ENCODE data around the gene GGN.
"Not testable (repeated sequence)": the region's sequence is repeated elsewhere in the genome, so short reads cannot be mapped to it uniquely, and the experiment has no call there.

The GGN gene

DNA sequence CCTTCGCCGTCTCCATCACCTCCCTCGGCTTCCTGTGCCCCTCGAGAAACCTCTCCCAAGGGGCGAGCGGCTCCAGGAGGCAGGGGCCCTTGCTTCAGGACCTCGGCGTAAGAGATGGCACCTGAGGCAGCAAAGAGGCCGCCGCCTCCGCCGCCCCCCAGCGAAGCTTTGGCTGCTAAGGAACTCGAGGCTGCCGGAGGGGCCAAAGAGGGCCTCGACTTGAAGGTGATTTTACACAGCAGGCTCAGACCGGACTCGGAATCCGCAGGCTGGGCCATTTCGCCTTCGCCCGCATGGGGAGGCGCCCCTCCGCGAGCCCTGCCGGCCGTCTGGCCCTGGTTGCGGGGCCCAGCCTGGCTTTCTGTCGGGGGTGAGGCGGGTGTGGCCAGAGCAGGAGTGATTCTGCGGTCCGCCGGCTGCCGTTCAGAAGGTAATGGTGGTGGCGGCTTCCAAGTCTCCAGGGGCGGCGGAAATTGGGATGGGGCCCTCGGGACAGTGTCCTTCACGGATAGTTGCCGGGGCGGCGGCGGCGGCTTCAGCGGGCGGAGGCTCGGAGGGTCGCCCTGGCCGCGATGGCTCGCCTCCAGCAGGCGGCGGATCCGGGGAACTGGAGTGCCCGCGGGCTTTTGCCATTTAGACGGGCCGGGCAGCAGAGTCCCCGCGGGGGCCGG is 1.4 kb downstream of the GGN start:
- no peak for DNase-seq

DNA sequence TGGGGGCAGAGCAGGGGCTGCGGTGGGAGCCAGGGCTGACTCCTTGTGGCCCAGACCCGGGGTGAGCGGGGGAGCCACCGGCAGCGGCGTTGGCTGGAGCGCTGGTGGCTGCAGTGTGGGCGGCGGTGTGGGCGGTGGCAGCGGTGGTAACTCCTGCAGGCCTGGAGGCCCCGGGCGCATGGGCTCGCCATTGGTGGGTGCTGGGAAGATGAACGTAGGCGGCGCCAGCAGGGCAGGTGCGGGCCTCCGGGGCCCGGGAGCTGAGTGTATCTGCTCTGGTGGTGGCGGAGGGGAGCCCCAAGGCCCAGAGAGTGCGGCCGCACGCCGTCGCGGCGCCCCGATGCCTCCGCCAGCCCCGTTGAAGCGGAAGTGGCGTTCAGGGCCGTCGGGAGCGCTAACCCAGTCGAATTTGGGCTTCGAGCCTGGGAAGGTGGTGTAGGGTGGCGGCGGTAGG is 2.0 kb downstream of the GGN start:
- DNase-seq = no peak

DNA sequence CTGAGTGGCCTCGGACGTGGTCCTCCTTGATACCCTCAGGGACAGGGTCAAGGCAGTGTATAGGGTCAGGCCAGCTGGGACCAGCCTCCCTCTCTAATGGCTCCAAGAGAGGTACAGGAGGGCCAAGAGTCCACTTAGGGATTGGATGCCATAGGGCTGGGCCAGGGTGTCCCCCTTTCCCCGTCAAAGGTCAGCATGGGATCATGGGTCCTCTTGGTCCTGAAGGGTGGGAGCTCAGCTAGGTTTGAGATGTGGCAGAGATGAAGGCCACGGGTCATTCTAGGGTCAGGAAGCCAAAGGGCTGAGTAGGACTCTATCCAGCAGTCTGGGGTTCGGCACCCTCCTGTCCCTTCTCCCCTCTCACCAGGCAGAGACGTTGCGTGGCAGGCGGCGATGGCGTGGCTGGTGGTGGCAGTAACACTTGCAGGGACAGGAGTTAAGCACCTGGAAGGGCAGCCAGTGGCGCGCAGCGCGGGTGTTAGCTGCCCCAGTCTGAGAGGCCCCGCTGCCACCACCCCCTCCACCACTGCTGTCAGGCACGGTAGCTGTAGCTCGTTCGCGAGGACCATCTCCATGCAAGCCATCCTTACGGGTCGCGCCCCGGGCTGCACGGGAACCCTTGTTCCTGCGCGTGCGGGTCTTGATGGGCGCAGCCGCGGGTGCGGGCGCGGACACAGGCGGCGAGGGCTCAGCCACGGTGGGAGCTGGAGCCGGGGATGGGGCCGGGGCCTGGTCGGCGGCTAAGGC is 2.6 kb downstream of the GGN start:
- DNase-seq = no peak

DNA sequence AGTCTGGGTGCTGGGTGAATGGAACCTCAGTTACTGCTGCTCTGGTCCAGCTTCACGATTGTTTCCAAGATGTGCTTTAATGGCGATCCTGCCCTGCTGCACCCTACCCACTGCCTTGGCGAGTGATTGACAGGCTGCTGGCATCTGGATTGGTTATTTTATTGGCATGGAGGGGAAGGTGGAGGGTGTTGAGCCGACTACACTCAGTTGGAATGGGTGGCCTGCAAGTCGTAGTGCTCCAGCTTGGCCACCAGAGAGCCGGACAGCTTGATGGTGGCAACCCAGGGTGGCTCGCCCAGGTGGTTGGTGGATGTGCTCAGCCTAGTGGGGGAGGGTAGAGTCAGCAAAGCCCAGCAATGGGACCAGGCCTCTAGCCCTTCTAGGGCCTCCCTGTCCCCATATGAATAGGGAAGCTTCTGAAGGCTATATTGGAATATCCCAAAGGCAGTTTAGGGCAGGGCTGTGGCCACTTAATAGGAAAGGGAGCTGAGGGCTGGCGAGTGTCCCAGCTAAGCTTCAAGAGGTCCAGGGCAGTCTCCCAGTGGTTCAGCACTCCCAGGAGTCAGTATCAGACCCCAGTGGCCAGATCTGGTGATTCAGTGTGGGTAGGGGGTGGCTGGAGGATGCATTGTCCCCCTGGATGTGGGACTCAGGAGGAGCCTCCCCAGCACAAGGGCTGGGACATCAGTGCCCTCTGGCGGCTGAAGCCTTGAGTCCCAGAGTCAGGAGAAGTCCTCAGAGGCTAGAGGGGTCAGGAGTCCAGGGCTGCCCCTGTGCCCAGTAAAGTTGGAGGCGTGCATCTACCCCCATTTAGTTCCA is 3.4 kb downstream of the GGN start:
- no peak for DNase-seq

DNA sequence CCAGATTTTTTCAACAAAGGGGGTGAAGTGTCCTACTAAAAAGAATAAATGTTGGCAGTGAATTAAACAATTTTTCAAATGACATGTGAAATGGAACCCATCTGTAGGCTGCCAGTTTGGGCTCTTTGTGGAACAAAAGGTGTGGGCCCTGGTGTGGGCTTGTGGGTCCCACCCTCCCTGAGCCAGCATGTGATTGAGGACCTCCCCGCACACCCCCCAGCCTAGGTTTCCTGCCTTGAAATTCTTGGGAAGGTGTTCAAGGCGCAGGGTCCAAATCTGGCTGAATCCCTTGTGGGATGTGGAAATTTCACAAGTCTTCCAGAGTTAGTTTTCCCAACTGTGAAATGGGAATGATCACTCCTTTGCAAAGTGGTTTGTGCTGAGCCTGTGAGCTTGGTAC is 4.1 kb downstream of the GGN start:
- no peak for DNase-seq

DNA sequence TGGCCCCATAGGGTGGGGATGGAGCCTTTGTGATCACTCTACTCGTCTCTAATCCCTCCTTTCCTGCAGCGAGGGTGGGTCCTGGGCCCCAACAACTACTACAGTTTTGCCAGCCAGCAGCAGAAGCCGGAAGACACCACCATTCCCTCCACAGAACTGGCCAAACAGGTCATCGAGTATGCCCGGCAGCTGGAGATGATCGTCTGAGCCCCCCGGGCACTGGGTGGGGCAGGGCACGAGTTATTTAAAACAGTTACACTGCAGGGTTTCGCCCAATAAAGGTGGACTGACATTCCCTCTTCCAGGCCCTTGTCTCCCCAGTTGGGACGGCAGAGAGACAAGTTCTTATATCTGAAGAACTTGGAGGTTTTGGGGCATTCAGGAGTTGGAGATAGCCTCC is 4.7 kb downstream of the GGN start:
- no peak for DNase-seq

DNA sequence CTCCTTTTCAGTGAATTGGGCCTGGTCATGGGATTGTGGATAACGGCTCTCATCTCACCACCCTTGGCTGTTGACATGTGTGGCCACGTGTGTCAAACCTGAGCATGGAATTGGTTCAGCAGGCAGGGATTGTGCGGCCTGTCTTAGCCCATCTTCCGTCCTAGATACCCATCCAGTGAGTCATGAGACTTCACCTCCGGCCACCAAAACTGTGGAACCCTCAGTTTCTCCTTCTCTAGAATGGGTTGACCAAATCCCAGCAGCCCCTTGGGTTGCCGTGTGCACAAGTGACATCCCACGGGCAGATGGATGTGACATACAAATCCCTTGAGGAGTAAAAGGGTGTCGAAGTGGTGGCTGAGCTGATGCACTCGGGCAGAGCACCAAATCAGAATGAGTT is 6.7 kb downstream of the GGN start:
- no peak for DNase-seq

DNA sequence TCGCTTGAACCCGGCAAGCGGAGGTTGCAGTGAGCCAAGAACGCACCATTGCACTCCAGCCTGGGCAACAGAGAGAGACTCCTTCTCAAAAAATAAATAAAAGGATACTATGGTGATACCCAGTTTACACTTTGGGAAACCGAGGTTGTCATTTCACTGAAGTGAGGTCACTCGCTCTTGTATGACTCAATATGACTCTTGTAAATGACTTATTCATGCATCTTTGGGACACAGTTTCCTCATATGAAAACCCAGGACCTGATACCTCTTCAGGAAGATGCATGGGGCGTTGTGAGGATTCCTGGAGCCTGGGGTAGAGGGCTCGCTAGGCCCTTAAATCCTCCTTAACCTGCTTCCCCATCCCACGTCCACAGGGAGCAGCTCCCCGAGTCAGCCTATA is 9.0 kb downstream of the GGN start:
- DNase-seq = no peak

DNA sequence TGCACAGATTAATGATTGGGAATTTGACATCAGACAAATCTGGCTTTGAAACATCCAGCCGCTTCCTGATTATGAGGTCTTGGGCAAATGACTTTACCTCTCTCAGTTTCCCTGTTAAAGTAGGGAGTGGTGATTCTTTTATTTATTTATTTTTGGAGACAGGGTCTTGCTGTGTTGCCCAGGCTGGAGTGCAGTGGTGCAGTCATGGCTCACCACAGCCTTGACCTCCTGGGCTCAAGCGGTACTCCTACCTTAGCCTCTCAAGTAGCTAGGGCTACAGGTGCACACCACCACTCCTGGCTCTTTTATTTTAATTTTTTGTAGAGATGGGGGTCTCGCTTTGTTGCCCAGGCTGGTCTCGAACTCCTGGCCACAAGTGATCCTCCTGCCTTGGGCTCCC is 10.8 kb downstream of the GGN start:
- no peak for DNase-seq

DNA sequence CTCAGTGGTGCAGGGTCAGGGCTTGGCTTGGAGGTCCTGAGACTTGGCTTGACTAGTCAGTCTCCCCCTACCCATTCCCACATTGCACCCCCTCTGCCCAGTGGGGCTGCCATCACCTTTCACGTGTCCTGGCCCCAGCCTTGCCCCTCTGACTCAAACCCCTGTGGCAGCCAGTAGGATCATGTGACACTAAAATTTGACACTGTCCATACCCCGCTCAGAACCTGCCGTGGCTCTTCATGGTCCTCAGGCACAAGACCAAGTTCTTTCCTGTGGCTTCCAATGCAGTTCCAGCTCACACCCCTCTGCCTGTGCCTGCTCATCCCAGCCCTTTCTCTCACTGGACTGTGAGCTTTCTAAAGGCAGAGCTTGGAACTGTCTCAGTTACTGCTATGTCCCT is 11.3 kb downstream of the GGN start:
- no peak for DNase-seq

DNA sequence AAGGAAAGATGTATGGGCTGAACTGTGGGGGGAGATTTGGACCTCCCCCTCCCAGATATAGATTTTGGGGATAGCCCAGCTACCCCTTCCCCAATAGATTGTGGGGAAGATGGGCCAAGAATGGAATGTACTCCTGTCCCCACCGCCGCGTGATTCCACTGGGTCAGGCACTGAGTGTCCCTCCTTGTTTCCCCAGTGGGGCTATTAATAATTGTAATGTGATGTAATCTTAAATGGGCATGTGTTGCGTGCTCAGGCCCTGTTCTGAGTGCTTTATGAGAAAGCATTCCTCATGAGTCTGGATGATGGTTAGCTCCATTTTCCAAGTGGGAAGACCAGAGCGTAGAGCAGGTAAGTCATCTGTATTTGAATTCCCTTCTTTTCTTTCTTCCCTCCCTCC is 12.1 kb downstream of the GGN start:
- no peak for DNase-seq

DNA sequence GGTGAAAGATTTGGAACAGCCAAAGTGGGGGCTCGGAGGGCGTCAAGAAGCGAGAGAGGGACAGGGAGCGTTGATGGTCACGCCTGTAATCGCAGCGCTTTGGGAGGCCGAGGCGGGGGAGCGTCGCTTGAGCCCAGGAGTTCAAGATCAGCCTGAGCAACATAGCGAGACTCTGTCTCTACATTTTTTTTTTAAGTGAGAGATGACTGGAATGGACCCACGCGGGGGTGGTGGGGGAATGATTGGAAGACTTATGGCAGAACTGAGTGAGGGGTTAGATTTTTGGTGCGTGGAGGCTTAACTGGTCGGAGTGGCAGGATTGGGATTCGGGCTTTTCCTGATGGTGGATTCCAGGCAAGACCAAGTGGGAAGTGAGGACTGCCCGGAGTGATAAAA is 12.7 kb downstream of the GGN start:
- DNase-seq = no peak

DNA sequence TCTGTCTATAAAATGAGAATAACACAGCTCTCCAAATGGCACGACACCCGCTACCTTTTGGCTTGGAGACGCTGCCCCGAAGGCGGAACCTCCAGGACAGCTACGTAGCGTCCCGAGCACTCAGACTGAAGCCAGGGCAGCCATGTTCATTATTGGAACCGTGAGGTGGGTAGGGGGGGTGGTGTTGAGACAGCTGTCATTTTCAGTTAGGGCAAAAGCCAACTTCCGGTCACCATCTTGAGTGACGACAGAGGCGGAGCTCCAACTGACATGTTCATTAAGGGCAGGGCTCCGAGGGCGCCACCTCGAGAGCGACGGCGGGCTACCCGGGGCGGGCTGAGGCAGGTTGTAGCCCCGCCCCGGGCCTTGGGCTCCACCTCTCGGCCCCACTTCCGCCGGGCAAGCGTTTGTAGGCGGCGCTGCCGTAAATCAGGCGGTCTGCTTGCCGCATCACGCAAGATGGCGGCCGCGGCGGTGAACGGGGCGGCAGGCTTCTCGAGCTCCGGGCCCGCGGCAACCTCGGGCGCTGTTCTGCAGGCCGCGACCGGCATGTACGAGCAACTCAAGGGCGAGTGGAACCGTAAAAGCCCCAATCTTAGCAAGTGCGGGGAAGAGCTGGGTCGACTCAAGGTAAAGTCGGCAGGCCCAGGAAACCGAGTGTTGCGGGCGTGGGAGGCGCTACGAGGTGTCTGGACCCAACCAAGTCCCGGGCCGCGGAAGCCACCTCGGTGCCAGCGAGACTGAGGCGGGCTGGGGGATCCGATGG is 13.3 kb downstream of the GGN start, which contains the start of gene PSMD8:
PSMD8 (plus strand) TSS at position 240 of the 766 bp plus-strand sequence; CDS start at position 271, 31 bp downstream.
- DNase-seq = peak; percentile 81 to 97

DNA sequence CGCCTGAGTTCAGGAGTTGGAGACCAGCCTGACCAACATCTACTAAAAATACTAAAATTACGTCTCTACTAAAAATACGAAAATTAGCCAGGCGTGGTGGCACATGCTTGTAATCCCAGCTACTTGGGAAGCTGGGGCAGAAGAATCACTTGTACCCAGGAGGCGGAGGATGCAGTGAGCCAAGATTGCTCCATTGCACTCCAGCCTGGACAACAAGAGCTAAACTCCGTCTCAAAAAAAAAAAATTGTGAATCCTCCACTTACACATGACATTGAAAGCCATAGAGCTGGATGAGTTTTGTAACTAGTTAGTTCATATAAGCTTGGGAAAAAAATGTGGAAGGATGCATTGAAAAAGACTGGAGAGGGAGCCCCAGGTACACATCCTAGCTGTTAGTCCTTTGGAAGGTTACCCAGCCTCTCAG is 13.9 kb downstream of the GGN start:
- no peak for DNase-seq

DNA sequence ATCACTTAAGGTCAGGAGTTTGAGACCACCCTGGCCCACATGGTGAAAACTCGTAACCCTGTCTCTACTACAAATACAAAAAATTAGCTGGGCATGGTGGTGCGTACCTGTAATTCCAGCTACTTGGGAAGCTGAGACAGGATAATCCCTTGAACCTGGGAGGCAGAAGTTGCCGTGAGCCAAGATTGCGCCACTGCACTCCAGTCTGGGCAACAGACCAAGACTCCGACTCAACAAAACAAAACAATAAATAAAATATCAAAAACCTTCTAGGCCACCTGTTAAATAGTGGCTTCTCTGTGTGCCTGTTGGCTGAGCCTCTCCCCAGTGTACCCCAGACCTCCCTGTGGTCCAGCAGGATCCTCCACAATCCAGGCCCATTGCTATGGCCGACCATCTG is 16.8 kb downstream of the GGN start:
- DNase-seq = no peak

DNA sequence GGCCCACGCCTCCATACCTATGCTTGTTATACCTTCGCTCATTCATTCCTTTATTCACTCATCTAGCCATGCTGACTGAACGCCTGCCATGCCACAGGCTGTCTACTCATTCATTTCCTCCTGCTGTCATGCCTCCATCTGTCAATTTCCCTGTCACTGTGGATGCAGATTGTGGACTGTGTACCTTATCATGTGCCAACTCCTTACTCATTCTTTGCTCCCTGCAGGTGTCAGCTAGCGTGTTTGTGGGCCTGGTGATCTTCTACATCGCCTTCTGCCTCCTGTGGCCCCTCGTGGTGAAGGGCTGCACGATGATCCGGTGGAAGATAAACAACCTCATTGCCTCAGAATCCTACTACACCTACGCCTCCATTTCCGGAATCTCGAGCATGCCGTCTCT is 17.5 kb downstream of the GGN start:
- no peak for DNase-seq

DNA sequence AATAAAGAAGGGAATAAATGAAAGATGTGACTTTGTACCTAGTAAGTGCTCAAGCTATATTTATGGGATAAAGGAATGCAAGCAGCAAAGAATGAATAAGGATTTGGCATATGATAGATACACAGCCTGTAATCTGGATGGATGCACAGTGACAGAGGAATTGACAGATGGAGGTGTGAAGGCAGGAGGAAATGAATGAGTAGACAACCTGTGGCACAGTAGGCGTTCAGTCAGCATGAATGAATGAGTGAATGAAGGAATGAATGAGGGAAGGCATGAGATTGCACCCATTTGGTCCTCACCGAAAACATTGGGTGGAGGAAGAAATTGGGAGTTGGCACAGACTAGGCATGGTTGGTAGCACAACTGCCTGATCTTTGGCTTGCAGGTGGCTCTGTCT is 18.2 kb downstream of the GGN start:
- no peak for DNase-seq

DNA sequence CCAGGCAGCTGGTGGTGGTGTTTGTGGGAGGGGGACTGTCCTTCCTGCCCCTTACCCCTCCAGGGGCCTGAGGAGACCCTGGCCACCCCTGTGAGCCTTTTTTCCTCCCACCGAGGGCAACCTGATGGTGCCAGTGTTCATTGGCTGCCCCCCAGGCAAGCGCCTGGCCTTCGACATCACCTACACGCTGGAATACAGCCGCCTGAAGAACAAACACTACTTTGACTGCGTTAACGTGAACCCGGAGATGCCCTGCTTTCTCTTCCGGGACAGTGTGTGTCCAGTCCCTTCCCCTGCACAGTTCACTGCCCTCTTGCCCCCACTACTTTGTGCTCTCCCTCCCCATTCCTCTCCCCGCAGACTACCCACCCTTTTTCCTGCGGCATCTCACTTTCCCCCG is 20.8 kb downstream of the GGN start:
- no peak for DNase-seq

DNA sequence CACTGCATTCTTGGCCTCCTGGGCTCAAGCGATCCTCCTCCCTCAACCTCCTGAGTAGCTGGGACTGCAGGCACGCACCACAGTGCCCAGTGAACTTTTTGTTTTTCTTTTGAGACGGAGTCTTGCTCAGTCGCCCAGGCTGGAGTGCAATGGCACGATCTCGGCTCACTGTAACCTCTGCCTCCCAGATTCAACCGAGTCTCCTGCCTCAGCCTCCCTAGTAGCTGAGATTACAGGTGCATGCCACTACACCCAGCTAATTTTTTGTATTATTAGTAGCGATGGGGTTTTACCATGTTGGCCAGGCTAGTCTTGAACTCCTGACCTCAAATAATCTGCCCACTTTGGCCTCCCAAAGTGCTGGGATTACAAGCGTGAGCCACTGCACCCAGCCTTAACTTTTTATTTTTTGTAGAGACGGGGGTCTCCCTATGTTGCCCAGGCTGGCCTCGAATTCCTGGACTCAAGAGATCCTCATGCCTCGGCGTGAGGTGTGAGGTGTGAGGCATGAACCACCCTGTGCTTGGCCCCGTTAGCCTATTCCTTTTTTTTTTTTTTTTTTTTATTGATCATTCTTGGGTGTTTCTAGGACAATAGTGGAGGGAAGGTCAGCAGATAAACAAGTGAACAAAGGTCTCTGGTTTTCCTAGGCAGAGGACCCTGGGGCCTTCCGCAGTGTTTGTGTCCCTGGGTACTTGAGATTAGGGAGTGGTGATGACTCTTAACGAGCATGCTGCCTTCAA is 24.7 kb downstream of the GGN start:
- DNase-seq = not testable (repeated sequence)

DNA sequence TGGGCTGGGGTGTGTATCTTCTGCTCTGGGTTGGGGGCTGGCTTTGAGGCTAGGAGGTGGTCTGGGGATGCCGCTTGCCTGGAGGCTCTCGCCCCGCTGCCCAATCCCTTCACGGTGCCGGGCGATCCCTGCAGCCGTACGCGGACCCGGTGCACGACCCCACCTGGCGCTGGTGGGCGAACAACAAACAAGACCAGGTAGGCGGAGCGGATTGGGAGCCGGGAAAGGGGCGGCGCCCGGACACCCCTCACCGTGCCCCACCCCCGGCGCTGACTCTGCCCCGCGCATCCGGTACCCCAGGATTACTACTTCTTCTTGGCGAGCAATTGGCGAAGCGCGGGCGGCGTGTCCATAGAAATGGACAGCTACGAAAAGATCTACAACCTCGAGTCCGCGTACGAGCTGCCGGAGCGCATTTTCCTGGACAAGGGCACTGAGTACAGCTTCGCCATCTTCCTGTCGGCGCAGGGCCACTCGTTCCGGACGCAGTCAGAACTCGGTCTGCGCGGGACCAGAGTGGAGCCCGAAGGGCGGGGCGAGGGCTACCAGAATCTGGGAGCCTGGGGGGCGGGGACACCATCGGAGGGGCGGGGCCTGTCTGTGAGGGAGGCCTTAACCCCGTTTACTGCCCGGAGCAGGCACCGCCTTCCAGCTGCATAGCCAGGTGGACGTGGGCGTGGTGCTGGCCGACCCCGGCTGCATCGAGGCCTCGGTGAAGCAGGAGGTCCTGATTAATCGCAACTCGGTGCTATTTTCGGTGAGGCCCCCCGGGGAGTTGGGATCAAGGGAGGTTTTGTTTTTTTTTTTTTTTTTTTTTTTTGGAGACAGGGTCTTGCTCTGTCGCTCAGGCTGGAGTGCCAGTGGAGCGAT is 25.5 kb downstream of the GGN start:
- peak; percentile 63 to 85 for DNase-seq

DNA sequence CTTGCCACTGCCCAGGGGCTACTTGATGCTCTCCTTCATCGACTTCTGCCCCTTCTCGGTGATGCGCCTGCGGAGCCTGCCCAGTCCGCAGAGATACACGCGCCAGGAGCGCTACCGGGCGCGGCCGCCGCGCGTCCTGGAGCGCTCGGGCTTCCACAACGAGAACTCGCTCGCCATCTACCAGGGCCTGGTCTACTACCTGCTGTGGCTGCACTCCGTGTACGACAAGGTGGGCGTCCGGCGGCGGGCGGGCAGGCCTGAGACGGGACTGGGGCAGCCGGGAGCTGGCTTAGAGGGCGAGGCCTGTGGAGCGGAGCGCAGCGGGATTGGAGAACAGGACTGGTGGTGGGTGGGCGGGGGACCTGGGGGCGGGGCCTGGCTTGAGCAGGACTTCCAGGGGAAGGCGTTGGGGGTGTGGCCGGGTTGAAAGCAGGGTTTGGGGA is 26.2 kb downstream of the GGN start:
- peak; percentile 52 to 83 for DNase-seq
